ENCODE data around the gene UBR1. TPM values are rescaled to one million over a fixed set of nuclear protein-coding genes. Genes with fewer than 3 reads are reported as not detected.

The UBR1 gene
- total and polyA plus RNA-seq, 12 donors = 3.8 to 46.2 (median 26.7) TPM

- no peak for DNase-seq
- no peak for TF ChIP-seq CTCF (IDR thresholded peaks at IDR 0.05)
- peaks cover 0 to 41% (median 17%) of the 10 kb centered on the region in 9 donors for H3K4me1 ChIP-seq
- intact Hi-C loops (cut with DNase I) = no loop called here
- 96 to 97% methylated on average over 4 of the region's 4 CpGs for WGBS, 2 donors
- peaks cover 0 to 24% (median 3%) of the 10 kb centered on the region in 9 donors for H3K36me3 ChIP-seq
- no peak overlapping the region for H3K27ac ChIP-seq
- H3K9me3 ChIP-seq = no peaks in the 10 kb centered on the region
- ATAC-seq = no peak
- no peaks in the 10 kb centered on the region for H3K27me3 ChIP-seq
- H3K4me3 ChIP-seq = no peak overlapping the region
Observed at GRCh38 chr15:43091859-43092258, 14.0 kb downstream of the UBR1 start.

GRCh38 chr15:43086551-43086950 is 19.3 kb downstream of the UBR1 start:
- H3K27me3 ChIP-seq = no peaks in the 10 kb centered on the region
- WGBS, 2 donors = 74 to 80% methylated on average over 1 of the region's 1 CpG
- H3K4me1 ChIP-seq = peaks cover 0 to 12% (median 4%) of the 10 kb centered on the region in 9 donors
- H3K4me3 ChIP-seq = no peak overlapping the region
- TF ChIP-seq CTCF (IDR thresholded peaks at IDR 0.05) = no peak
- H3K27ac ChIP-seq = no peak overlapping the region
- H3K9me3 ChIP-seq = no peaks in the 10 kb centered on the region
- H3K36me3 ChIP-seq = peaks cover 0 to 66% (median 29%) of the 10 kb centered on the region in 9 donors
- intact Hi-C loops (cut with DNase I) = no loop called here
- DNase-seq (no peak), ATAC-seq (no peak)

- H3K27me3 ChIP-seq = no peaks in the 10 kb centered on the region
- no peaks in the 10 kb centered on the region for H3K9me3 ChIP-seq
- H3K4me1 ChIP-seq = peaks cover 0 to 12% (median 4%) of the 10 kb centered on the region in 9 donors
- H3K36me3 ChIP-seq = peaks cover 0 to 67% (median 35%) of the 10 kb centered on the region in 9 donors
- DNase-seq = no peak
- no peak overlapping the region for H3K27ac ChIP-seq
- TF ChIP-seq CTCF (IDR thresholded peaks at IDR 0.05) = no peak
- H3K4me3 ChIP-seq = no peak overlapping the region
- intact Hi-C loops (cut with DNase I) = no loop called here
- ATAC-seq = no peak
Observed at GRCh38 chr15:43085921-43086320, 19.9 kb downstream of the UBR1 start.

GRCh38 chr15:43082509-43082908 is 23.3 kb downstream of the UBR1 start:
- peaks cover 0 to 12% (median 4%) of the 10 kb centered on the region in 9 donors for H3K4me1 ChIP-seq
- TF ChIP-seq CTCF (IDR thresholded peaks at IDR 0.05) = no peak
- no peaks in the 10 kb centered on the region for H3K9me3 ChIP-seq
- 92 to 95% methylated on average over 1 of the region's 1 CpG for WGBS, 2 donors
- H3K27ac ChIP-seq = no peak overlapping the region
- H3K27me3 ChIP-seq = no peaks in the 10 kb centered on the region
- intact Hi-C loops (cut with DNase I) = no loop called here
- H3K4me3 ChIP-seq = no peak overlapping the region
- no peak for DNase-seq
- peaks cover 0 to 78% (median 38%) of the 10 kb centered on the region in 9 donors for H3K36me3 ChIP-seq
- no peak for ATAC-seq
